ENCODE measurements around the gene TRIM4. TPM values are rescaled to one million over a fixed set of nuclear protein-coding genes. Genes with fewer than 3 reads are reported as not detected.

TRIM4 gene
- total RNA-seq, 2 donors from 2014 or later, result 10.5 to 13.2 TPM

GRCh38 chr7:99928188-99928587 is 8.9 kb upstream of the TRIM4 start:
- Mint-ChIP-seq H3K27ac (no peak overlapping the region), H3K9me3 (no peaks in the 10 kb centered on the region), H3K27me3 (ENCODE audit: insufficient read depth) (peaks cover 14% of the 10 kb centered on the region), H3K4me1 (peaks cover 14% of the 10 kb centered on the region), H3K4me3 (no peak overlapping the region), H3K36me3 (ENCODE audit: low read depth) (no peaks in the 10 kb centered on the region)
- Histone ChIP-seq H3K36me3 (ENCODE audit: control insufficient read depth, insufficient read depth, low read length) (no peaks in the 10 kb centered on the region), H3K9me3 (ENCODE audit: control insufficient read depth, low read length) (no peaks in the 10 kb centered on the region), H3K27ac (ENCODE audit: low read depth, low read length) (no peak overlapping the region), H3K4me3 (ENCODE audit: low read length) (no peak overlapping the region), H3K27me3 (ENCODE audit: control insufficient read depth, insufficient read depth, low read length, poor library complexity, severe bottlenecking) (peaks cover 53% of the 10 kb centered on the region), H3K4me1 (ENCODE audit: control insufficient read depth, insufficient read depth, low read length) (no peaks in the 10 kb centered on the region), H3K9ac (ENCODE audit: extremely low read depth, low read length, poor library complexity, severe bottlenecking) (no peak overlapping the region)
- WGBS, 2 experiments (ENCODE audit: insufficient coverage in 1 of 2, insufficient read length in 1 of 2), result 78 to 91% methylated on average over 2 of the region's 2 CpGs
- DNase-seq, result no peak
- TF ChIP-seq, protein P1, sequence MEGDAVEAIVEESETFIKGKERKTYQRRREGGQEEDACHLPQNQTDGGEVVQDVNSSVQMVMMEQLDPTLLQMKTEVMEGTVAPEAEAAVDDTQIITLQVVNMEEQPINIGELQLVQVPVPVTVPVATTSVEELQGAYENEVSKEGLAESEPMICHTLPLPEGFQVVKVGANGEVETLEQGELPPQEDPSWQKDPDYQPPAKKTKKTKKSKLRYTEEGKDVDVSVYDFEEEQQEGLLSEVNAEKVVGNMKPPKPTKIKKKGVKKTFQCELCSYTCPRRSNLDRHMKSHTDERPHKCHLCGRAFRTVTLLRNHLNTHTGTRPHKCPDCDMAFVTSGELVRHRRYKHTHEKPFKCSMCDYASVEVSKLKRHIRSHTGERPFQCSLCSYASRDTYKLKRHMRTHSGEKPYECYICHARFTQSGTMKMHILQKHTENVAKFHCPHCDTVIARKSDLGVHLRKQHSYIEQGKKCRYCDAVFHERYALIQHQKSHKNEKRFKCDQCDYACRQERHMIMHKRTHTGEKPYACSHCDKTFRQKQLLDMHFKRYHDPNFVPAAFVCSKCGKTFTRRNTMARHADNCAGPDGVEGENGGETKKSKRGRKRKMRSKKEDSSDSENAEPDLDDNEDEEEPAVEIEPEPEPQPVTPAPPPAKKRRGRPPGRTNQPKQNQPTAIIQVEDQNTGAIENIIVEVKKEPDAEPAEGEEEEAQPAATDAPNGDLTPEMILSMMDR (conservative IDR thresholded peaks at IDR 0.05), result no peak

DNA sequence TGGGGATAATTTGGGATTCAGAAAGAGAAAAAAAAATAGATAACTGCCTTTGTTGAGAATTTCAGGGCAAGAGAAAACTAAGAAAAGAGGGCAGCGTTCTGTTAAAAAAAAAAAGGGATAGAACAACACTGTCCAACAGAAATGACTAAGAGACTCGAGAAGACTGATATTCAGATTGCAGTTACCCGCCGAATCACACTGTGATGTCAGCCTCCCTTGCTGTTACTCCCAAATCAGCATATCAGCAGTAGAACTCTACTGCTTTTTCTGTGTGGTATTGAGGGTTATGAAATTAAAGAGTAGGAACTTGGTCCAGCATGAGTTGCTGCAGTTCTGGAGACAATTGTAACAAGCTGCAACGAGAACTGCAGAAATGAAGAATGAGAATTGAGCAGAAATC is 8.2 kb upstream of the TRIM4 start:
- H3K27ac Mint-ChIP-seq, result no peak overlapping the region

DNA sequence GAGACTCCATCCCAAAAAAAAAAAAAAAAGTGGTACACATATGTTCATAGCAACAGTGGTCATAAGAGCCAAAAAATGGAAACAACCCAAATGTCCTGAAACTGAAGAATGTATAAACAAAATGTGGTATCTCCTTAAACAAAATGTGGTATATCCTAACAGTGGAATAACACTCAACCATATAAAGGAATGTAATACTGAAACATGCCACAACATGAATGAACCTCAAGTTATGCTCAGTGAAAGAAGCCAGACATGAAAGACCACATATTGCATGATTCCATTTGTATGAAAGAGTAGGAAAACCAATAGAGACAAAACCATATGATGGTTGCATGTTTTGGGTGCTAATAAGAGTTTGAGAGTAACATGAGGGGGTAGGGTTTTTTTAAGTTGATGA is 7.0 kb upstream of the TRIM4 start:
- TF ChIP-seq, protein P1 (conservative IDR thresholded peaks at IDR 0.05), result no peak
- Mint-ChIP-seq H3K27me3 (ENCODE audit: insufficient read depth) (peaks cover 21% of the 10 kb centered on the region), H3K4me3 (no peak overlapping the region), H3K27ac (no peak overlapping the region), H3K9me3 (peaks cover 9% of the 10 kb centered on the region), H3K4me1 (peaks cover 14% of the 10 kb centered on the region), H3K36me3 (ENCODE audit: low read depth) (peaks cover 9% of the 10 kb centered on the region)
- Histone ChIP-seq H3K4me3 (ENCODE audit: low read length) (no peak overlapping the region), H3K9ac (ENCODE audit: extremely low read depth, low read length, poor library complexity, severe bottlenecking) (no peak overlapping the region), H3K9me3 (ENCODE audit: control insufficient read depth, low read length) (no peaks in the 10 kb centered on the region), H3K4me1 (ENCODE audit: control insufficient read depth, insufficient read depth, low read length) (no peaks in the 10 kb centered on the region), H3K27me3 (ENCODE audit: control insufficient read depth, insufficient read depth, low read length, poor library complexity, severe bottlenecking) (peaks cover 54% of the 10 kb centered on the region), H3K36me3 (ENCODE audit: control insufficient read depth, insufficient read depth, low read length) (no peaks in the 10 kb centered on the region), H3K27ac (ENCODE audit: low read depth, low read length) (no peak overlapping the region)
- no peak for DNase-seq

More for the DNA sequence above, 8.2 kb upstream of the TRIM4 start:
- Histone ChIP-seq H3K36me3 (ENCODE audit: control insufficient read depth, insufficient read depth, low read length) (no peaks in the 10 kb centered on the region), H3K9ac (ENCODE audit: extremely low read depth, low read length, poor library complexity, severe bottlenecking) (no peak overlapping the region), H3K27ac (ENCODE audit: low read depth, low read length) (no peak overlapping the region), H3K4me3 (ENCODE audit: low read length) (no peak overlapping the region), H3K27me3 (ENCODE audit: control insufficient read depth, insufficient read depth, low read length, poor library complexity, severe bottlenecking) (peaks cover 54% of the 10 kb centered on the region), H3K9me3 (ENCODE audit: control insufficient read depth, low read length) (no peaks in the 10 kb centered on the region), H3K4me1 (ENCODE audit: control insufficient read depth, insufficient read depth, low read length) (no peaks in the 10 kb centered on the region)
- DNase-seq, result no peak
- peaks cover 18% of the 10 kb centered on the region for H3K27me3 Mint-ChIP-seq (ENCODE audit: insufficient read depth)
- H3K9me3 Mint-ChIP-seq, result no peaks in the 10 kb centered on the region
- 82 to 84% methylated on average over 5 of the region's 5 CpGs for WGBS, 2 experiments (ENCODE audit: insufficient coverage in 1 of 2, insufficient read length in 1 of 2)
- H3K4me1 Mint-ChIP-seq, result peaks cover 14% of the 10 kb centered on the region
- TF ChIP-seq, protein P1 (conservative IDR thresholded peaks at IDR 0.05), result no peak
- H3K4me3 Mint-ChIP-seq, result no peak overlapping the region
- no peaks in the 10 kb centered on the region for H3K36me3 Mint-ChIP-seq (ENCODE audit: low read depth)

Data from endodermal cell (in vitro differentiated cells).